Inferior parietal cortex (tissue), 1 donor: Measurements from ENCODE around the gene SPOUT1.
A peak's percentile ranks its signal among the peaks of the same experiment; 100 is the strongest.
"Not testable (repeated sequence)": the region's sequence is repeated elsewhere in the genome, so short reads cannot be mapped to it uniquely, and the experiment has no call there.

ENCODE experiments used
- DNase-seq: peaks from one replicate; pipeline ENCODE4 v3.0.0-alpha.2; 2016; ENCODE audit errors: extremely low spot score

The SPOUT1 gene, protein sequence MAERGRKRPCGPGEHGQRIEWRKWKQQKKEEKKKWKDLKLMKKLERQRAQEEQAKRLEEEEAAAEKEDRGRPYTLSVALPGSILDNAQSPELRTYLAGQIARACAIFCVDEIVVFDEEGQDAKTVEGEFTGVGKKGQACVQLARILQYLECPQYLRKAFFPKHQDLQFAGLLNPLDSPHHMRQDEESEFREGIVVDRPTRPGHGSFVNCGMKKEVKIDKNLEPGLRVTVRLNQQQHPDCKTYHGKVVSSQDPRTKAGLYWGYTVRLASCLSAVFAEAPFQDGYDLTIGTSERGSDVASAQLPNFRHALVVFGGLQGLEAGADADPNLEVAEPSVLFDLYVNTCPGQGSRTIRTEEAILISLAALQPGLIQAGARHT

DNA sequence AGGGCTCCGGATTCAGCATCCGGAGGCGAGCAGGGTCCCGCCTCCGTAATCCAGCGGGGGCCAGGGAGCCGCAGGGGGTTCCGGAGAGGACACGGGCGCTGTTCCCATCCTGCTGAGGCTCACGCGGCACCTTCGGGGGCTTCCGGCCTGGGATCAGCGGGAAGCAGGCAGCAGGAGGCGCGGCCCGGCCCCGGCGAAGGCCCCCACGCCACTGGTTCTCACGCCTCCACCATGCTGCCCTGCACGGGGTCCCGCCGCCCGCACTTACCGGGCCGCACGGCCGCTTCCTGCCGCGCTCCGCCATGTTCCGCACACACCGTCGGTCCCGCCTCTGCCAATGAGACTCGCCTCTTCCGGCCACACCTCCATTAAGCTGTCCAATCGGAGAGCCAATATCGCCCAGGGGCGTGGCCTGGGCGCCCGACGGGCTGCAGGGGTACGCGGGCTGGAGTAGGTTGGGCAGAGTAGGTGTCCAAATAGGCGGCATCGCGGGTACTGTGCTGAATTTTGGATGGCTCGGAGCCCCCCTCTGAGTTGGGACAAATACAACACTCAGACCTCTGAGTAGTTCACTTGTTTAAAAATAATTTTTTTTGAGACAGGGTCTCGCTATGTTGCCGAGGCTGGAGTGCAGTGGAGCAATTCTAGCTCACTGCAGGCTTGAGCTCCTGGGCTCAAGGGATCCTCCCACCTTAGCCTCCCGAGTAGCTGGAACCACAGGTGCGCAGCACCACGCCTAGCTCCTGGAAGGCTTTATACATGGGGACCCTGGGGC, at the start of gene SPOUT1:
Gene SPOUT1 (minus strand): TSS at position 318 of the 775 bp plus-strand sequence. CDS start 14 bp downstream, at position 304.
- peak; percentile 98 for DNase-seq

- no peak for DNase-seq
These were observed 48.3 kb upstream of the SPOUT1 start for GRCh38 chr9:128877852-128878251.

DNA sequence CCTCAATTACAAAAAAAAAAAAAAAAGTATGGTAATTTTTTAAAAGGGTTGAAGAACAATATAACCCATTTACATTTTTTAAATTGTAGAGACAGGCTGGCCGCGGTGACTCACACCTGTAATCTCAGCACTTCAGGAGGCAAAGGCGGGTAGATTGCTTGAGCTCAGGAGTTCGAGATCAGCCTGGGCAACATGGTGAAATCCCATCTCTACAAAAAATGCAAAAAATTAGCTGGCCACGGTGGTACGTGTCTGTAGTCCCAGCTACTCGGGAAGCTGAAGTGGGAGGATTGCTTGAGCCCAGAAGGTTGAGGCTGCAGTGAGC, 41.3 kb upstream of the SPOUT1 start:
- DNase-seq, result not testable (repeated sequence)

- no peak for DNase-seq
These were observed 40.7 kb upstream of the SPOUT1 start for GRCh38 chr9:128870128-128870940.

- no peak for DNase-seq
These were observed 34.1 kb upstream of the SPOUT1 start for GRCh38 chr9:128863647-128864046.

GRCh38 chr9:128862401-128862851, 32.8 kb upstream of the SPOUT1 start:
- DNase-seq, result no peak

DNA sequence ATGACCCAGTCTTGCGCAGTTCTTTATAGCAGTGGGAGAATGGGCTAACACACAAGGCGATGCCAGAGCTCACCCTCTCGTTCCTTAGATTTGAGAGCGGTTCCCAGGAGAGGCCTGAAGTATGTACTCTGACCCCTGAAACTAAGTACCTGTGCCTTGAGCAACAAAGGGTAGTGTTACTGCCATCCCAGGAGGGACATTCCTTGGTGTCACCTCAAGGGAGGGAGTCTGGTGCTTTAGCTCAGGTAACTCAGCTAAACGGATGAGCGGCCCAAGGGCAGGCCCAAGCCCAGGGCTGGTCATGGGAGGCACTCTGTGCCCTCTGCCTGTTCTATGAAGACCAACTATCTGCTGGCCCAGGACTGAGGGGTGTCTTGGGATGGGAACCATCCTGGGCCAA, 31.9 kb upstream of the SPOUT1 start:
- DNase-seq, result no peak

DNA sequence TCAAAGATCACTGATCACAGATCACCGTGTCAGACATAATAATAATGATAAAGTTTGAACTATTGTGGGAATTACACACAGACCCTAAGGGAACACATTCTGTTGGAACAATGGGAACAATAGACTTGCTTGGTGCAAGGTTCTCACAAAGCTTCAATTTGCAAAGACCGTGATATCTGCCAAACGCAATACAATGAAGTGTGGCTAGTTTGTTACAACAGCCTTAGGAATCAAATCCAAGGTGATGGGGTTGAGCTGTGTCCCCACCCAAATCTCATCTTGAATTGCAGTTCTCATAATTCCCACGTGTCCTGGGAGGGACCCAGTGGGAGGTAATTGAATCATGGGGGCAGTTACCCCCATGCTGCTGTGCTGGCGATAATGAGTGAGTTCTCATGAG, 31.3 kb upstream of the SPOUT1 start:
- DNase-seq, result no peak

GRCh38 chr9:128858476-128858875, 28.9 kb upstream of the SPOUT1 start:
- not testable (repeated sequence) for DNase-seq

DNA sequence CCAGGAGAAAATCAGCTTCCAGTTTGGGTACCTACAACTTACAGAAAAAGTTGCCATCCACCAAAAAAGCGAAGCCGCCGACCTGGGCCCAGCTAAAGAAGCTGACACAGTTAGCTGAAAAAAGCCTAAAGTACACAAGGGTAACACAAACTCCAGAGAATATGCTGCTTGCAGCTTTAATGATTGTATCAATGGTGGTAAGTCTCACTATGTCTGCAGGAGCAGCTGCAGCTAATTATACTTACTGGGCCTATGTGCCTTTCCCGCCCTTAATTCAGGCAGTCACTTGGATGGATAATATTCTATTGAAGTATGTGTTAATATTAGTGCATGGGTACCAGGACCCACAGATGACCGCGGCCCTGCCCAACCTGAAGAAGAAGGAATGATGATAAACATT, 24.9 kb upstream of the SPOUT1 start:
- DNase-seq, result not testable (repeated sequence)

GRCh38 chr9:128852646-128853045, 23.1 kb upstream of the SPOUT1 start:
- not testable (repeated sequence) for DNase-seq

DNA sequence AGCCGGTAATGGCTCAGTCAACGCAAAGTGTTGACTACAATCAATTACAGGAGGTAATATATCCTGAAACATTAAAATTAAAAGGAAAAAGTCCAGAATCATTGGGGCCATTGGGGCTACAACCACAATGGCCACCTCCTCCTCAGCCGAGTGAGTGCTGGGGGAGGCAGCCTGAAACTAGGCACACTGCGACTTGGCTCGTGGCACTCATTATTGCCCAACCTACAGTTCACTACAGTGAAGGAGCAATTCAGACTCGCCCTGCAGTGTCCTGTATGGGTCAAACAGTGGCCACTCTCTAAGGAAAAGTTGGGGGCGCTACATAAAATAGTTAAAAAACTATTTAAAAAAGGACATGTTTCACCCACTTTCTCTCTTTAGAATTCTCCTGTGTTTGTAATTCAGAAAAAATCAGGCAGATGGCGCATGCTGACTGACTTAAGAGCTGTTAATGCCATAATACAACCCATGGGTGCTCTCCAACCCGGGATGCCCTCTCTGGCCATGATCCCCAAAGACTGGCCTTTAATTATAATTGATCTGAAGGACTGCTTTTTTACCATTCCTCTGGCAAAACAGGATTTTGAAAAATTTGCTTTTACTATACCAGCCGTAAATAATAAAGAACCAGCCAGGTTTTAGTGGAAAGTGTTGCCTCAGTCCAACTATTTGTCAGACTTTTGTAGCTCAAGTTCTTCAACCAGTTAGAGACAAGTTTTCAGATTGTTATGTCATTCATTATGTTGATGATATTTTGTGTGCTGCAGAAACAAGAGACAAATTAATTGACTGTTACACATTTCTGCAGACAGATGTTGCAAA, 22.4 kb upstream of the SPOUT1 start:
- peak; percentile 69 for DNase-seq

DNA sequence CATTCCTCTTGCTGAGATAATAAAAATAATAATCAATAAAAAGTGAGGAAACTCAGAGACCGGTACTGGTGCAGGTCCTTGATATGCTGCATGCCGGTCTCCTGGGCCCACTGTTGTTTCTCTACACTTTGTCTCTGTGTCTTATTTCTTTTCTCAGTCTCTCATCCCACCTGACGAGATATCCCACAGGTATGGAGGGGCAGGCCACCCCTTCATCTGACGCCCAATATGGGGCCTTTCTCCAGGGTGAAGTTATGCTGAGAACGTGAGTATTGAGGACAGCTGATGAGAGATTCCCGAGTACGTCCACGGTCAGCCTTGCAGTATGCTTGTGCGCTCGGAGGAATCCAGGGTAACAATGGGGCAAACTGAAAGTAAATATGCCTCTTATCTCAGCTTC, 21.4 kb upstream of the SPOUT1 start:
- not testable (repeated sequence) for DNase-seq

DNA sequence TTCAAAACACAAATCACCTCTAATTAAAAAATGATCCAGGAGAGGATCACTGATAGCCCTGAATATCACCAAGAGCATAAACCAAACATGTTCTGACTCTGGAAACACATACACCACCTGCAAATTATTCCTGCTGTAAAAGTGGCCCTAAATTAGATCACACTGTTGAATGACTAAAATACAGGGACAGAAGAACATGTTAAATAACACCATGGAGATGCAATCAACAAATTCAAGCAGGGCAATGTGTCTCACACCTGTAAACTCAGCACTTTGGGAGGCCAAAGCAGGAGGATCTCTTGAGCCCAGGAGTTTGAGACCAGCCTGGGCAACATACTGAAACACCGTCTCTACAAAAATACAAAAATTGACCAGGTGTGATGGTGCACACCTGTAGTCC, 18.2 kb upstream of the SPOUT1 start:
- DNase-seq, result no peak

DNA sequence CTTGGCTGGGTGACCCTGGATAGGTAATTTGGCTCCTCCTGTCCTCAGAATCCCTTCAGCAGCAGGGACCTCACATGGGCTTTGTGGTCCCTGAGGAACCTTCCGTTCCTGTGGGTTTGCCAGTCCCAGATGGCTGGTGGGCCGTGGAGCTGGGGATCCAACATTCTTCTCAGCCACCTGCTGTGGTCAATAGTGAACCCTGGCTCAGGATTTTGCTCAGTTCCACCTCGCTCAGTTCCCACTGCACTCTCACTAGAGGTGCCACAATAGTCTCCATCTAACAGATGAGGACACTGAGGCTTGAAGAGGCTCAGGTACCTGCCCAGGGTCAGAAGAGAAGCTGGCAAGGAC, 17.1 kb upstream of the SPOUT1 start:
- no peak for DNase-seq

- peak; percentile 13 for DNase-seq
These were observed 15.8 kb upstream of the SPOUT1 start for GRCh38 chr9:128845186-128845931.

GRCh38 chr9:128843171-128843570, 13.6 kb upstream of the SPOUT1 start:
- DNase-seq, result not testable (repeated sequence)

GRCh38 chr9:128841694-128842492, 12.3 kb upstream of the SPOUT1 start:
- no peak for DNase-seq

DNA sequence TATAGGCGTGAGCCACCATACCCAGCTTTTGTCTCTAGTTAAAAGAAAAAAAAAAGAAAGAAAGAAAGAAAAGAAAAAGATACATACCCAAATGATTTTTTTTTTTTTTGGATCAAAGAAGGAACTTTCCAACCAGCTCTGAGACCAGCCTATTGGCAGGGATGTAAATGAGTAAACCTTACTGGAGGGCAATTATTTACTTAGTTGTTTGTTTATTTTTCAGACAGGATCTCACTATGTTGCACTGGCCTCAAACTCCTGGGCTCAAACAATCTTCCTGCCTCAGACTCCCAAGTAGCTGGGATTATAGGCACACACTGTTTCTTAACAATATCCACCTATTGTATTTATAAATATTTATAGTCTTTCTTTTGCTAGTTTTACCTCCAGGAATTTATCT, 10.9 kb upstream of the SPOUT1 start:
- DNase-seq, result no peak

- DNase-seq, result no peak
These were observed 8.7 kb upstream of the SPOUT1 start for GRCh38 chr9:128838338-128838737.
